Central memory CD4-positive, alpha-beta T cell (primary cell): Measurements from ENCODE around the gene SAFB2.

Experiments used
- DNase-seq: peaks from one replicate; pipeline ENCODE4 v3.0.0; 2022
- total RNA-seq, 3 experiments: gene quantifications; one replicate each; lab custom pipeline; 2026; lab: John Stamatoyannopoulos, UW

SAFB2 gene
- 92.8 to 268 (median 129) reads per million in 3 experiments for total RNA-seq

DNA sequence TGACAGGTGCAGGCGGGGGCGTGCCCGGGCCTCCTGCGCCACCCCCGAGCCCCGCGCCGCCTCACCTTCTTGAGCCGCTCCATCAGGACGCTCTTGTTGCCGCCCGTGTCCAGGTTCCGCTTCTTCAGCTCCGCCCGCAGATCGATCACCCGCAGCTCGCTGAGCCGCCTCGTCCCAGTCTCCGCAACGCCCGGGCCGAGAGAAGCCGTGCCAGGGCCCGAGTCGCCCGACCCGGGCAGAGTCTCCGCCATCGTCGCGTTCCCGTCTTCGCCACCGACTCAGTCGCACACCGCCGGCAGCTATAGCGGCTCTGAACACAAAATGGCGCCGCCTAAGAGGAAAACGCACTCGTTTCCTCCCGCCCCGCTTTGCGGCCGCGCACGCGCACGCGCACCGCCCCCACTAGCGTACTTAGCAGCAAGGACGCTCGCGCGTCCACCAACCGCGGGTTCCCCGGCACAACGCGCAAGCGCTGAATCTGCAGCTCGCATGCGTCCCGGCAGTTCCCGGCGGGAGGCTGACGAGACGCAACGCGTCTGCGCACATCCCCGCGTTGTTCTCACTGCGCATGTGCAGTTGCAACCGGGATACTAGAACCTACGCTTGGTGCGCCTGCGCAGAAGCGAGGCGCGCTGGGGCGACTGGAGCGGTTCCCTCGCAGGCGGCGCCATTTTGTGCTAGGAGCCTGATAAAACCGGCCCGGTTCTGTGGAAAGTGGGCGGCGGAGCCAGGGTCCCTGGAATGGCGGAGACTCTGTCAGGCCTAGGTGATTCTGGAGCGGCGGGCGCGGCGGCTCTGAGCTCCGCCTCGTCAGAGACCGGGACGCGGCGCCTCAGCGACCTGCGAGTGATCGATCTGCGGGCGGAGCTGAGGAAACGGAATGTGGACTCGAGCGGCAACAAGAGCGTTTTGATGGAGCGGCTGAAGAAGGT lies at the start of gene SAFB2, which contains the start of gene SAFB:
Gene SAFB2, minus strand, starts transcription at position 312 of the 932 bp plus-strand sequence. Its CDS starts 61 bp downstream, at position 251.
Gene SAFB, plus strand, starts transcription at position 619 of the 932 bp plus-strand sequence. Its CDS starts 123 bp downstream, at position 742.
- DNase-seq: peak; percentile 100

DNA sequence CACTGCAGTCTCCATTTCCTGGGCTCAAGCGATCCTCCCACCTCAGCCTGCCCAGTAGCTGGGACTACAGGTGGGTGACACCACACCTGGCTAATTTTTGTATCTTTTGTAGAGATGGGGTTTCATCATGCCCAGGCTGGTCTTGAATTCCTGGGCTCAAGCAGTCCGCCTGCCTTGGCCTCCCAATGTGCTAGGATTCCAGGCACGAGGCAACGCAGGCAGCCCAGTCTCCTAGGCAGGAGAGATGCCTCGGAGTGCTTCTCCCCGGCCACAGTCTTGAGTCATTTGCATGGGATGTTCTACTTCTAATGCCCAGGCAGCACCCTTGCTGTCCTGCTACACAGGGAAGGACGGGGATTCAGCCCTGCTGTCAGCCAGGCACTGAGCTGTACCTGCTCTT lies 49.0 kb upstream of the SAFB2 start:
- no peak for DNase-seq

DNA sequence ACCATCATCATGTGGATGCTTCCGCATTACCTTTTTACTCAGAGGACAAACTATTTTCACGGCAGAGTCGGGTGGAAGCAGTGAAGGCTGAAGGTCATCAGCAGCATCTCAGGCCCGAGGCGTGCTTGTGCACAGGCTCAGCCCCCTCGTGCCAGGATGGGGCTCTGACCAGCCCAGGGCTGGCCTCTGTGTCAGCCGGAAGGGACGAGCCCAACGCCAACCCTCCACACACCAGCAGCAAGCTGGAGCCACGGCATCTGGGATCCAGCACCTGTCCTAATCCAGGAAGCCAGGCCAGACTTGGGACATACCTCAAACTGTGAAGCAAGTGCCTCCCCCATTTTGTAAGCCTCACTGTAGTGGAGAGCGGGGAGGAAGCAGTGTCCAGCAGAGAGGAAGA lies 46.6 kb upstream of the SAFB2 start:
- no peak for DNase-seq

DNA sequence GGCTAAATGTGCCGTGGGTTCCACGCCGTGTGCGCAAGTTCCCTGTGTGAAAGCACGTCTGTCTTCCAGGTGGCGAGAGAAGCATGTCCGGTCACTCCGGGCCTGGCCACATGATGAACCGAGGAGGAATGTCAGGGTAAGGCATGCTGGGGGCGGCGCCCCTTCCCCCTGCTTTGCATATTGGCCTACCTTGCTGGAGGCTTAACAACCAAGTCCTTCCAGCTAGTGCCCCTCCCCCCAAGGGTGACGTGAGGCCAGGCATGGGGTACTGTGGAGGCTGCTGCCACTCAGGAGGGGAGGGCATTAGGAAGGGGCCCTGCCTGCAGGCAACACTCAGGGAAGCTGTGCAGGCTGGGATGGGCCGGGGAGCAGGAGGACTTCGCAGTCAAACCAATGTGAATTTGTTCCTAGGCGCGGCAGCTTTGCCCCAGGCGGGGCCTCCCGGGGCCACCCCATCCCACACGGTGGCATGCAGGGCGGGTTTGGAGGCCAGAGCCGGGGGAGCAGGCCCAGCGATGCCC lies 45.2 kb upstream of the SAFB2 start:
- no peak for DNase-seq

DNA sequence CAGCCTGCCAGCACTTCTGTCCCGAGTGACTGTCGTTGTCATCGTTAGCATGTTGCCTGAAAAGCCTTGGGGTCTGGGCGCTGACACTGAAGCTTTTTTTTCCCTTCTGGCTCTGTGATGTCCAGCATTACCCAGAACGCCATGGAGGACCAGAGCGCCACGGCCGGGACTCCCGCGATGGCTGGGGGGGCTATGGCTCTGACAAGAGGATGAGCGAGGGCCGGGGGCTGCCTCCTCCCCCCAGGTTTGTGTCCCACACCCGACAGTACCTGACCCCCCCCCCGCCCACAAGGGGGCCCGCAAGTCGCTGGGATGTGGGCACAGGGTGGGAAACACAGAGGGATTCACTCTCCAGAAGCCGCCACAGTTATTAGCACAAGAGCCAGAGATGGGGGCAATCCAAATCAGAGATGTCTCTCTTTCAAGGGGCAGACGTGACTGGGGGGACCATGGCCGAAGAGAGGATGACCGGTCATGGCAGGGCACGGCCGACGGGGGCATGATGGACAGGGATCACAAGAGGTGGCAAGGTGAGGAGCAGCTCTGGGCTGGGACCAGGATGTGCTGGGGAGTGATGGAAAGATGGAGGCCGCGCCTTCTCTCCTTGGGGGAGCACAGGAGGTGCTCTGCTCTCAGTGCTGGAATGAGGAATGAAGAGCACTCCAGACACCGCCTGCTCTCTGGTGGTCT lies 44.5 kb upstream of the SAFB2 start:
- no peak for DNase-seq

DNA sequence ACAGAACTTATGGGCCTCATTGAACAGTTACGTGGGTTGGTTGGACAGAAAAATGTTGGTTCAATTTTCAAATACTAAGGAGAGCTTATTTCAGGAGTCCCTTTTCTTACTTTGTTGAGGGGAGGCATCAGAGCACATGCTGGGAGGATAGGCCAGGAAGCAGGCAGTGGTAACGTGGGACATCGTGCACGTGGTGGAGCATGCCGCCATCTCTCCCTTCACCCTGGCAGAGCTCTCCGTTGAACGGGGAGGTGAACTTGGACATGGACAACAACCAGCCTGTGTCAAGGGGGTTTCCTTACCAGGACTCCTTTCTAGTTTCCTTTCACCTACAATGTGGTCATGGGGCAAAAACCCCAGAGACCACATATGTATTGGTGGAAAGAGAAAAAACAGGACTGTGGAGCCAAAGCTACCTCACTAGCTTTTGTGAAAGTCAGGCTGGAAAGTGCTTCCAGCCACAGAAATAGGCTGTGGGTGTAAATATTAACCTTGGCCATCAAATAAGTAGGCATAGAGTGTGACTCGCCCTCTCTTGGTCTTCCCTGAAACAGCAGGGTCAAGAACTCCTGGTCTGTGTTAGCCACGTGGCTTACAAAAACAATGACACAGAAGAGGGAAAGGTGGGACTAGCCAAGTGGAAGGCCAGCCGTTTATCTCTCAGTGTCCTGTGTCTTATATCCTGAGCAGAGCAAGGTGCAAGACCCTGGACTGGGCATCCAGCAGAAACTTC lies 43.4 kb upstream of the SAFB2 start:
- no peak for DNase-seq

DNA sequence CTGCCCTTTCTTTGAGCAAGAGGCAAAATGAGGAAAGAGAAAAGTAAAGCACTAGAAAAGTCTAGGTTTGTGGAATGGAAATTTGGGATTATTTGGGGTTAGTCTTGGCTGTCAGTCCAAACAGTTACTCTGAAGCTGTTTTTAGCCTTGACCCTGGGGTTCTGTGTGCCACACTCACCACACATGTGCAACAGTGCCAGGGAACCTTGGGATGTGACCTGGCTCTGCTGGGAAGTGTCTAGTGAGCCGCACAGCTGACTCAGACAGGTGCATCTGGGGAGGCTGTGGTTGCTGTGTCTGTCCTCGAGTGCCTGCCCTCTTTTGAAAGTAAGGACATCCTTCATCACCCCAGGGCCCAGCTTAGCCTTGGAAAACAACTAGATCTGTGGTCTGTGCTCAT lies 41.9 kb upstream of the SAFB2 start:
- DNase-seq: no peak

DNA sequence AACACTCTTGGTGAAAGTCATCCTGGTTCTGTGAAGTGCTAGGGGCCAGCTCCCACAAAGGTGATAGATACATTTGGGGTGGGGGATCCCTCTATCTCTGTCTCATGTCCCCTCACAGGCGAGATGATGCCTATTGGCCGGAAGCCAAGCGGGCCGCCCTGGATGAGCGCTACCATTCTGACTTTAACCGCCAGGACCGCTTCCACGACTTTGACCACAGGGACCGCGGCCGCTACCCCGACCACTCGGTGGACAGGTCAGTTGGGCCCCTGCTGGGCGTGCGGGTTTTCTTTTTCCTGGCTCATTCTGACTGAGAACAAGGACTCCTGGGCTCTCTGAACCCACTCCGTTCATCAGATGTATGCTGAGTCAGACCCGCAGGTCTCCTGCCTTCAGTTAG lies 41.3 kb upstream of the SAFB2 start:
- no peak for DNase-seq

DNA sequence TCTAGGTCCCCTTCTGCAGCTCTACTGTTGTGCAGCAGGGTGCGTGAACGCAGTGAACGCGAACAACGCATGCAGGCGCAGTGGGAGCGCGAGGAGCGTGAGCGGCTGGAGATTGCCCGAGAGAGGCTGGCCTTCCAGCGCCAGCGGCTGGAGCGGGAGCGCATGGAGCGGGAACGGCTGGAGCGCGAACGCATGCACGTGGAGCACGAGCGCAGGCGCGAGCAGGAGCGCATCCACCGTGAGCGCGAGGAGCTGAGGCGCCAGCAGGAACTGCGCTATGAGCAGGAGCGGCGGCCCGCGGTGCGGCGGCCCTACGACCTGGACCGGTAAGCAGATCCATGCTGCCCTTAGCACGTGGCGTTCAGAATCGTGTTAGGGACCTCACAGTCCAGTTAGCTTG lies 38.9 kb upstream of the SAFB2 start:
- DNase-seq: no peak

DNA sequence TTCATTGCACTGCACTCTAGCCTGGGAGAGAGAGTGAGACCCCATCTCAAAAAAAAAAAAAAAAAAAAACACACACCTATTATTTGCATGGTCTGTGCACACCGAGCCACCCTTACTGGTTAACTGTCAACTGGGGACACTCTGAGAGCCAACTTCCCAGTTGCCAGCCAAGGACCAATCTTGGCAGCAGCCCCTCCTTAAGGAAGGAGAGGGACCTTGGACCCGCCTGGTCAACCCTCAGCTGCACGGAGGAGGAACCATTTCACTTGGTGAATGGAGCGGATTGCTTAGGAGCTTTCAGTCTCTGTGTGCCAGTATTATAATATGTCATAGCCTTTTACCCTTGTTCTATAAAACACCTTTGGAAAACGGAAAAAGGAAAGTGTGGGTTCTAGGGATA lies 32.8 kb upstream of the SAFB2 start:
- no peak for DNase-seq

DNA sequence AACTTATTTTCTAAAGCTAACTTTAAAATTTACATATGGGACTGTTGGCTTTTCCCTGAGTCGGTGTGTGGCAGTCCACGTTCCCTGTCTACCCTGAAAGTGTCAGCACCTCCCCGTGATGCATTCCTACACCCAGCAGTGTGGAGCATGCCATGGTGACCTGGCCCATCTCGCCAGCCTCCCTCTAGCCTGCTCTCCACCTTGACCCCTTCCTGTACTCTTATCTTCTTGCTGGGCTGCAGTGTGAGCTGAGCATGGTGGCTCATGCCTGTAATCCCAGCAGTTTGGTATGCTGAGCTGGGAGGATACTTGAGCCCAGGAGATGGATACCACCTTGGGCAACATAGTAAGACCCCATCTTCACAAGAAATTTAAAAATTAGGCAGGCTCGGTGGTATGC lies 32.4 kb upstream of the SAFB2 start:
- no peak for DNase-seq

DNA sequence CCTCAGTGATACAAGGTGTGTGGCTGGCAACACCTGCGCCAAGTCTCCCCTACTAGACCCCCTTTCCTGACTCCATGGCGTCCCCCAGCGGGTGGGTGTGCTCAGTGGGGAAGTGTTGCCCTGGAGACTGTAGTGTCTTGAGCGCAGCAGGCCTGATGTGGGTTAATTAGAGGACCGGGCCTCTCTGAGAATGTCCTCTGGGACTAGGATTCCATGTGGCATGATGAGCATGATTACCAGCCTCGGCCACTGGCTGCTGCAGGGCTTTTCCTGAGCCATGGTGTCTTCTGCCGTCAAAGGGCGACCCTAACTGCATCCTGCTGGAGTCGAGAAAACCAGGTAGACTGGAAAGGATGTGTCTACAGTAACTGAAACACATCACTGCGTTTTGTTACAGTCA lies 29.7 kb upstream of the SAFB2 start:
- DNase-seq: no peak

DNA sequence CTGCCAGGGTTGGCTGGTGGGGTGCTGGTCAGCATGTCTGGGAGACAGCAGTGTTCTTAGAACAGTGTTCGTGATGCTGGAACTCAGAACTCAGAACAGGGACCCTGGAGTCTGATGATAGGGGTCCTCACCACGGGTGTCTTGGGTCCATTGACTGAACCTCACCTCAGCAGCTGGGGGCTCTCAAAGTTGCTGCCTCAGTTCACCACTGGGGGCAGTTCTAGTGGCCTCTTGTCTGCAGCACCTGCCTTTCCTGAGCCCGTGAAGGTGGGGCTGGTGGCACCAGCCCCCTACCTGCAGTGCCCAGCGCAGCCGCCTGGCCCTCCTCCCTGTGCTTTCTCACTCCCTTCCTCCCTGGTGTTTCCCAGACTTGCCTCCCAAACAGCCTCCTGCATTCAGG lies 28.8 kb upstream of the SAFB2 start:
- no peak for DNase-seq

DNA sequence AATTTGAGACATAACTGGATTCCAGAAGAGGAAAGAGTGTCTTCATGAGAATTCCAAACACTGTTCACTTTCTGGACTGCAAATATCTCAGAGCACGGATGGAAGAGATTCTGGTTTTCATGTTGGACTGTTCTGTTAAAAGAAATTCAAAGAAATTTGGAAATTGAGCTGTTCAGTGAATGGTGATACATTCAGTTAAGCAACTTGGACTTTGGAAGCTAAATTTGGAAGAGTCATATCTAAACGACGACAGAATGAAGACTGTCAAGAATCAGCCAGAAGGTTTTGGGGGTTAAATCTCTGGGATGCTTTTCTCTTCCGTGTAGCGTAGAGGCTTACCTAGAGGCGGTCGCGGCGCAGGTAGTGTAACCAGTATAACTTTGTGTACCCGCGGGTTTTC lies 25.9 kb upstream of the SAFB2 start:
- no peak for DNase-seq

DNA sequence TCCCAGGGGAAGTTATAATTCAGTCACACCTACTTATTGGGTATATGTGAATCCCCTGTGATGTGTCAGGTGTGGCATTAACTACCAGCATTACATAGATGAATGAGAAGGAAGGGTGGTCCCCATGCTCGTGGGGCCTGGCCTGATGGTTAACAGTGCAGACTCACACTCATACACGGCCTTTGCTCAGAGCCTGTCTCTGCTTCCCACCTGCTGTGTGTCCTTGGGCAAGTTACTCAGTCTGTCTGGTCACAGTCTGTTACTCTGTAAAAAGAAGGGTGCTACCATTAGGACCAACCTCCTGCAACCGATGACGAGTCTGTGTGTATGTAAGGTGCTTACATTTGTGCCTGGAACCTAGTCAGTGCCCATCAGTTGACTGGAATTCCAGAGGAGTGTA lies 24.1 kb upstream of the SAFB2 start:
- no peak for DNase-seq

DNA sequence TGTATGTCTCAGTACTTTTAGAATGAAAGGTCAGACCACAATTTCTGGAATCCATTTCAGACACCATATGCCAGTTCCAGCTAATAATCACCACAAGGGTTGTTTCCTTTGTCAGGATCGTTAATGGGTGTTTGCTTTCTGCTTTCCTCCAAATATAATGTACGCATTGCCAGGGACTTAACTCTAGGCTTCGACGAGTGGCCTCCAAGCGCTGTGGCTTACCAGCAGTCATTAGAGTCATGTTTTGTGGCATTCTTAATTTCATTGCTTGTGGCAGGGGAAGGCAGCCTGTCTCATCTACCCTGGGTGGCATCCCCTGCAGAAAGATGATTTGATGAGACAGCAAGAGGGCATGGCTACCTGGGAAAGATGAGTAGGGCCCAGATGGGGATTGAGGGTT lies 22.8 kb upstream of the SAFB2 start:
- DNase-seq: no peak

DNA sequence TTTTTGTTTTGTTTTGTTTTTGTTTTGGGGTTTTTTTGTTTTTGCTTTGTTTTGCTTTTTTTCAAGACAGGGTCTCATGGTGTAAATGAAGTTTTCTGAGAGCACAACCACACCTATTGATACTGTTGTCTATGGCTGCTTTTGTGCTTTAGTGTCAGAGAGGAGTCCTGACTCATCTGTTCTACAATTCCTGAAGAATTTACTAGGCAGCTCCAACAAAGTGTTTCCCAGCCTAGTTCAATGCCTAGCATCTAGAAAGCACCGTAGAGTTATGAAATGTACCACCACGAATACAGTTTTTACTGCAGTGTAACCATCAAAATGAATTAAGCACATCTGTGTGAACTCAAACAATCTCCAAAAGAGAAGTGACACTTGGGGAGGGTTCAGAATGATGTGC lies 21.5 kb upstream of the SAFB2 start:
- no peak for DNase-seq

DNA sequence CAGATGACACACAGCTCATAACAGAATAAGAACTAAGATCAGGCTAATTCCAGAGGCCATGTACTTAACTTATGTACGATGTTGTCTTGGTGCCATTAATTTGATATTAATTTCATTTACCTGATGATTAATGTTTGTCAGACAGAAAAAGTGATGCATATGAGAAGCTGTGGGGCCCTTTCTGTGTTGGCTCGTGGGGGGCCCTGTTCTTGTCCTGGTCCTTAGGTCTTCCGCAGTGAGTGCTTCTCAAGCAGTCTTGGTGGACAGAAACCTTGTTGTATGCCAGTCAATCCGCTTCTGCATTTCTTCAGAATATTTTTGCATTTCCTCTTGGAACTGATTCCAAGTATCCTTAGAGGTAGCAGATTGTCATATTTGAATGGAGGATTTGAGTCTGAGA lies 20.5 kb upstream of the SAFB2 start:
- DNase-seq: no peak

DNA sequence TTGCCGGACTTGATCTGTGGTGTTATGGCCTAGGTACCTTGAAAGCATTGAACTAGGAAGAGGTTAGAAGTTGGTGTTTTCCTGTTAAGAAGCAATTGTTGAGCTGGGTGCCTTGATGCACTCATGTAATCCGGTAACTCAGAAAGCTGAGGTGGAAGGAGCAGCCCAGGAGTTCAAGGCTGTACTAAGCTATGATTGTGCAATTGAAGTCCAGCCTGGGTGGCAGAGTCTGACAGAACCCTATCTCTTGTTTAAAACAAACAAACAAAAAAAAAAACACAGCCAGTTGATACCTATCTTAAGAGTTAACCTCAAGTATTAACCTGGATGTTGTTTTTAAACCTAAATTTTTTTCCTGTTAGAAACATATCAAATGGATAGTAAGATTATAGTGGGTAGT lies 19.6 kb upstream of the SAFB2 start:
- DNase-seq: no peak

DNA sequence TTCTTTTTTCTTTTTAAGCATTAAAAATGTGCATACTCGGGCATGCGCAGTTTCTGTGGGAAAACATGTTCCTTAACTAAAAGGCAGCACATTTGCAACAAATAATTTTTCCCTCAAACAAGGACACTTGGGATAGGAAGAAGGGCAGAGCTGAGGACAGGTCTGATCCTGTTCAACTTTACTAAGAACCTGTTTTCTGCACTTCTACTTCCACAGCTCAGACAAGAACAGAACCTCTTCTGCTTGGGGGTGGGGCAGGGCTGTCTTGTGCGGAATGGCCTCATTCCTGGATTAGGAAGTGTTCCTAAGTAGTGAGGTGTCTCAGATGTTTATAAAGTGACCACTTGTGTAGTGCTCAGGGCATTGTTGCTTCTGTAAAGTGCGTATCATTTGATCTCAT lies 18.6 kb upstream of the SAFB2 start:
- DNase-seq: no peak

DNA sequence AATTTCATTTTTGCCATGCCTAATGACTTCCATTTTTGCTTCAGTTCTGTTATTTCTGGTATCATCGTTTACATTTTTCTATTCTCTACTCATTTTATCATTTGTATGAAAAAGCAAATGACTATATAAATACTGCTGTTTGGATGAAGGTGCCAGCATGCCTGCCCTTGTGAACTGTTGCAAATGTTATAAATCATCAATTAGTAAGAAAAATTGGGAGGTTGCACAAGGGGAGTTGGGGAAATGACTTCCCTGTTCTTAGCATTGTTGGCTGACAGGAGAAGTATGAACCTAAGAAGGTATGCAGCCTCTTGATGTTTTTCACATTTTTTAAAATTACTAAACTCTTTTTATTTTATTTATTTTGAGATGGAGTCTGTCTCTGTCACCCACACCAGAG lies 15.4 kb upstream of the SAFB2 start:
- DNase-seq: no peak

DNA sequence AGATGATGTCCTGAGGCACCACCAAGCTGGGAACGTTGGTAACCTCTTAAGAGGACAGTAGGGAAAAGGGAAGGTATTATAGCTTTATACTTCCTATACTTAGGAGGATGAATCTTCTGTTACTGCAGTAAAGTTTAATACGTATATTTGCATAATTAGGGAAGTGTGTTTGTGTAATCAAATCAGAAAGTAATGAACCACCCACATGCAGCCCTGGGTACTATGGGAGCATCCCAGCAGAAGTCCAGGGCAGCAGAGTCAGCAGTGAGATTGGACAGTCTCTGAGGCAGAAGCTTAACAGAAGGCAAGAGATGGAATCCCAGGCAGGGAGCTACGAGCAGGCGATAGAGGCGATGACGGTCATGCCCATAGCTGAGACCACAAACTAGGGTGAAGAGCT lies 12.9 kb upstream of the SAFB2 start:
- no peak for DNase-seq

DNA sequence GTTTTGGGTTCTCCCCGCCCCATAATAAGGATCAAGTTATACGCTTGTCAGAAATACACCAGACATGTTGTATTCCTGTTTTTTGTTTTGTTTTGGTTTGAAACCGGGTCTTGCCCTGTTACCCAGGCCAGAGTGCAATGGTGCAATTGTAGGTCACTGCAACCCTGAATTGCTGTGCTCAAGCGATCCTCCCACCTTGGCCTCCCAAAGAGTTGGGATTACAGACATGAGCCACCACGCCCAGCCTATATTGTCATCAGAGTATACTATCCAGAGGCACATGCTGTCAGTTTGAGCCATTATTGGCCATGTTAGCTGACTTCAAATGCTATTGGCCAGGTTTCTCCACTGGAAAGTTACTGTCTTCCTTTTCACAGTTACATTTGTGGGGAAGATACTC lies 10.1 kb upstream of the SAFB2 start:
- DNase-seq: no peak
